HG02678 (cell line): ENCODE results near the gene UIMC1.

Source experiments
- ATAC-seq: cut with Tn5 transposase; IDR thresholded peaks from one replicate; pipeline ENCODE4 v1.9.1; 2021; ENCODE audit warnings: mild to moderate bottlenecking, moderate library complexity; ENCODE audit not compliant: unreplicated experiment

UIMC1 gene

GRCh38 chr5:176955895-176956294 is 50.7 kb downstream of the UIMC1 start:
- ATAC-seq, result no peak

GRCh38 chr5:176954050-176954449 is 52.5 kb downstream of the UIMC1 start:
- ATAC-seq, result no peak

GRCh38 chr5:176952531-176953193 is 53.9 kb downstream of the UIMC1 start:
- ATAC-seq, result no peak

GRCh38 chr5:176948458-176948857 is 58.1 kb downstream of the UIMC1 start:
- ATAC-seq, result no peak

- ATAC-seq, result no peak
These were observed 58.7 kb downstream of the UIMC1 start for GRCh38 chr5:176947847-176948246.

GRCh38 chr5:176944268-176944667 is 62.3 kb downstream of the UIMC1 start:
- no peak for ATAC-seq

GRCh38 chr5:176943816-176944215 is 62.8 kb downstream of the UIMC1 start:
- no peak for ATAC-seq

- no peak for ATAC-seq
These were observed 64.6 kb downstream of the UIMC1 start for GRCh38 chr5:176941951-176942350.

GRCh38 chr5:176938472-176938871 is 68.1 kb downstream of the UIMC1 start:
- ATAC-seq, result no peak

GRCh38 chr5:176935017-176935416 is 71.6 kb downstream of the UIMC1 start:
- ATAC-seq, result no peak

GRCh38 chr5:176934309-176934930 is 72.2 kb downstream of the UIMC1 start:
- no peak for ATAC-seq

GRCh38 chr5:176929654-176930053 is 76.9 kb downstream of the UIMC1 start:
- ATAC-seq, result no peak

- no peak for ATAC-seq
These were observed 79.0 kb downstream of the UIMC1 start for GRCh38 chr5:176927562-176927961.

GRCh38 chr5:176922817-176923216 is 83.8 kb downstream of the UIMC1 start:
- no peak for ATAC-seq

- ATAC-seq, result no peak
These were observed 84.9 kb downstream of the UIMC1 start for GRCh38 chr5:176921714-176922113.

GRCh38 chr5:176918613-176919012 is 88.0 kb downstream of the UIMC1 start:
- ATAC-seq, result no peak

- no peak for ATAC-seq
These were observed 90.2 kb downstream of the UIMC1 start for GRCh38 chr5:176916337-176916736.

GRCh38 chr5:176915906-176916305 is 90.7 kb downstream of the UIMC1 start:
- no peak for ATAC-seq

- no peak for ATAC-seq
These were observed 94.5 kb downstream of the UIMC1 start for GRCh38 chr5:176912115-176912514.

- ATAC-seq, result no peak
These were observed 97.8 kb downstream of the UIMC1 start for GRCh38 chr5:176908675-176909368.

GRCh38 chr5:176906796-176907195 is 99.8 kb downstream of the UIMC1 start:
- no peak for ATAC-seq

GRCh38 chr5:176906126-176906525 is 100.5 kb downstream of the UIMC1 start:
- no peak for ATAC-seq
